ENCODE results near the gene LAMP5.
A peak's percentile ranks its signal among the peaks of the same experiment; 100 is the strongest.

LAMP5 gene

GRCh38 chr20:9550283-9550682 lies 35.9 kb downstream of the LAMP5 start:
- no peak for DNase-seq

GRCh38 chr20:9550871-9551270 lies 36.5 kb downstream of the LAMP5 start:
- DNase-seq = no peak

DNA sequence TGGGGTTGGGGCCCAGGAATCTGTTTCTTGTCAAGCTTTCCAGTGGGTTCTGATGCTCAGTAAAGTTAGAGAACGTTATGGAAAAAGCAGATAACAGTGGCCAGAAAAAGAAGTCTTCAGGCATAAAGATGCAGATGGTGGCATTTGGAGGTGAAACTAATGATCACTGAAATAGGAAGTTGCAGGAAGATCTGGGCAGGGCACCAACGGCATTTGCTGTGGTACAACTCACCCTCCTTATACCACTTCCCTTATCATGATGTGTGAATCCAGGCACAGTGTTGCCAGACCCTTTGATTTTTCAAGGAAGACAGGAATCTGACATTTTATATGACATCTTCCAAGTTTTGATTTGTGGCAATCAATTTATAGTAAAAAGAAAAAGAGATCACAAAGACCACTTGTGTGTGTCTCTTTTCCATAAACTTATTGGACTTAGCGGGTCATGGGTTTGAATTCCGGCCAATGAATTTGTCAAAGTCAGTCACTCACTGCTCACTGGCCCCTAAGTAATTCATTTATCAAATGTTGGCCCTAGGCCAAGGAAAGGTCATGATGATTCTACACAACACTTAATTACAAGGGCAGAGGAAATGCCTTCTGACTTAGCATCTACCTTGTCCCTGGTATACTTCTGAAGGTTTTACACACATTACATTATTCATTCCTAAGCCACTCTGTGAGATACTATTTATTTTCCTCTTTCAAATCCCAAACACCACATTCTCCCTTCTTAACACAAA lies 37.6 kb downstream of the LAMP5 start:
- DNase-seq = peak; percentile 1

- no peak for DNase-seq
Measured at GRCh38 chr20:9555781-9556180, 41.4 kb downstream of the LAMP5 start.

GRCh38 chr20:9557411-9557810 lies 43.0 kb downstream of the LAMP5 start:
- DNase-seq = no peak

DNA sequence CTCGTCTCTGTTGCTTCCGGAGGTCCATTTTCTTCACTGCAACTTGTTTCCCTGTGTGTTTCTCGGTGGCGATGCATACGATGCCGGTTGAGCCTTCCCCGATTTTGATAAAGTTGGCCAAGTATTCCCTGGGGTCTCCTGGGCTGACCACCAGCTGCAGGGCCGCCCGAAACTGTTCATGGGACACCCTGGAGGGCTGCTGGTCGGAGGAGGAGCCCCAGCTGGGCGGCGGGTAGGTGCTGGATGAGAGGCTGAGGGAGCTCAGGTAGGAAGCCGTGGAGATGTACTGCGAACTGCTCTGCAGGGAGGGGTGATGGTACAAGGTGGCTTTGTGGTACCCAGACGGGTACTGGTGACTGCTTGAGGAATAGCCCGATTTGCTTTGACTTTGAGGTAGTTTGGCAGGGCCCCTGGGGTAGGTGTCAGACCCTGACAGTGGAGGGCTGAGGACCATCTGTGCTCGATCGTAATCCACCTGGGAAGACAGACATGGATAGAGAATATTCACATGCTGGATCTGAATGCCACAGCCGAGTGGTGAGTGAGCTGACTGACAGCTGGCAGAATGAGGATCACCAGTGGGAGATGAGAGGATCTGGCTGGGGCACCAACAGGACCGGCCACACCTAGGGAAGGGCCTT lies 51.6 kb downstream of the LAMP5 start:
- DNase-seq = no peak

DNA sequence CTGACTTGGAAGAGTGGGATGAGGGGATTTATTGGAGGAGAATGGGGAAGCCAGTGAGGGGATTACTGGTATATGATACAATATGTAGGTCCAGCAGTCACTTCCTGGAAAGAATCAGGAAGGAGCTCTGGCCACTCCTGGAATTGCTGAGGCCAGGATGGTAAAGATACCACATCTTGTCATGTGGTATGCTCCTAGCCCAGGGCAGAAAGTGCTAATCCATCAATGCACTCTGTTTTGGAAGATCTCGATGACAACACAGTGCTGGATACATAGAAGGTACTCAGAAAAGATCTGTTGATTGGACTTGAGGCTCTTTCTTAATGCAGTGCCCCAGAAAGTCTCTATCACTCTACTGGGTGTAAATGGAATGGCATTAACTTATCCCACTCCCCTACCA lies 52.6 kb downstream of the LAMP5 start:
- no peak for DNase-seq

DNA sequence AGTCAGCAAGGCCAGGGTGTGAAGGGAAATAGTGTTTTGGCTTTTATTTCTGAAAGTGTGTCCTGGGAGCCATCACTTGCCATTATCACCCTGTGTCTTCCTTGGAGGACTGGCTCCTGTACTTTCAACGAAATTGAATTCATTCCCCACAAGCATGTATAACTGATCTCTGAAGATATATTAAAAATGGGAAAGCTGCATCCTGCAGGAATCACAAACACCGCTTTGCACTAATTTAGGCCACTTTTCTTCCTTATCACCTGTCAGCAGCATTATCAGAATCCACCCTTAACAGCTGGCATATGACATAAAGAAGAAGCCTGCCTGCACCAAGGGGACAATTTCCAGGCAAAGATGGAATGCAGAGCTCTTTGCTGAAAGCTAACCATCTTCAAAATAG lies 56.2 kb downstream of the LAMP5 start:
- no peak for DNase-seq

DNA sequence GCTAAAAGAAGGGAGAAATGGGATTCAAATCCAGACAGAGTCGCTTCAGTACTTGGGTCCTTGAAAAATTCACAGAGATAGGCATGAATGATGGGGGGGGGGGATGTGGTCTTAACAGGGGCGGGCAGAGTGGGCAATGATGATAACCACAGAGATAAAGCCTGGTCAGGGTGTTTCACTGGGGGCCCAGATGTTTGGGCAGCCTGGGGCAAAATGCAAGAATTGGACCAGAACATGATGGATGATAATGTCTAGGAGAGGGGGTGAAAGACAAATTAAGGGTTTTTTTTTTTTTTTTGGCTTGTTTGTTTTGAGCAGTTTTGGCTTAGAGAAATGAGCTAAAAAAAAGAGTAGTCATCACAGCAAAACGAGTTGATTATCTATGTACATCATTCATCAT lies 57.4 kb downstream of the LAMP5 start:
- DNase-seq = no peak

DNA sequence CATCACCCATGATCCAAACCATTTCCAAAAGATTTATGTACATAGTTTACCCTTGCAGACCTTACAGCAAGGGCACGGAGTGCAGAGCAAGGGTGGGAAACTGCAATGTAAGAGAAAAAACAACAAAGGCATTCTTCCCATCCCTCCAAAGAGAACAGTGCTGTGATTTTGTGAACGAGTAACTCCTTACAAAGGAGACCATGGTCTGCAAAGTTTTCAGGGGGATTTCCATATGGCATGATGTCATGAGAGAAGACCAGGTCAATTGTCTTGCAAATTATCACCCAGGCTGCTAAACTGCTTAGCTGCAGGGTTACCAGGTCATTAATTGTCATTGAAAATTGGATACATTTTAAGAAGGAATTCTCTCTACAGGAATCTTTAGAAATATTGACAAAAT lies 58.3 kb downstream of the LAMP5 start:
- DNase-seq = no peak

- DNase-seq = no peak
Measured at GRCh38 chr20:9573335-9574151, 59.2 kb downstream of the LAMP5 start.

DNA sequence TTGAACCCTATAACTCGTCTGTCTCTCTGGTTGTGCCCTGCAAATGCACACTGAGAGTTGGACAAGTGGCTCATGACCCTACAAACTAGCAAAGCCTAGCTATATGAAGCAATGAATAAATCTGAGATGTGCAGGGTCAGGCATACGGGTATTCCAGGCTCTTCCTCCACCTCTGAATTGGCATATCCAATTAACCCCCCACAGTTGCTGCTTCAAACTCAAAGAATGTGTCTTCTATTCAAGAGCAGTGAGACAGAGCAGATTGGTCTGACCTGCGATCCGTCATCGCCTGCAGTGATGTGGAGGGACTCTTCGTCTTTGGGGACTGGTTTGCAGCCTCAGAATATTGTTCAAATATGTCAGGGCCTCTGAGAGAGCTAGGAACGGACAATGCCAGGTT lies 59.8 kb downstream of the LAMP5 start:
- no peak for DNase-seq

GRCh38 chr20:9574776-9575175 lies 60.4 kb downstream of the LAMP5 start:
- DNase-seq = no peak

- DNase-seq = no peak
Measured at GRCh38 chr20:9575836-9576235, 61.4 kb downstream of the LAMP5 start.

DNA sequence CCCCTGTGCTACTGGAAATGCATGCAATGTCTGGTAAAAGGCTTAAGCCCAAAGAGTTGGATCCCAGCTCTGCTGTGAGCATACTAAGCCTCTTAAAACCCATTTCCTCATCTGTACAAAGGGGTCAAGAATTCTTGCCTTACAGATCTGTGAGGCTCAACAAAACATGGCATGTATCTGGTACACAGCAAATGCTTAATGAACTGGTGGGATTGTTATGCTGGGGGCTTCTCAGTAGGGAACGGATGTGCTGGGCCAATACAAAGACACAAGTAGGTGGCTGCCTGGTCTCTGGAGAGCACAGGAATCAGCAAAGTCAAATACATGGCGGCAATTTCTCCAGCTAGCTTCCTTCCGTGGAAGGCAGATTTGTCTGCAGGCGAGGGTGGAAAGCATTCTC lies 62.3 kb downstream of the LAMP5 start:
- DNase-seq = no peak

DNA sequence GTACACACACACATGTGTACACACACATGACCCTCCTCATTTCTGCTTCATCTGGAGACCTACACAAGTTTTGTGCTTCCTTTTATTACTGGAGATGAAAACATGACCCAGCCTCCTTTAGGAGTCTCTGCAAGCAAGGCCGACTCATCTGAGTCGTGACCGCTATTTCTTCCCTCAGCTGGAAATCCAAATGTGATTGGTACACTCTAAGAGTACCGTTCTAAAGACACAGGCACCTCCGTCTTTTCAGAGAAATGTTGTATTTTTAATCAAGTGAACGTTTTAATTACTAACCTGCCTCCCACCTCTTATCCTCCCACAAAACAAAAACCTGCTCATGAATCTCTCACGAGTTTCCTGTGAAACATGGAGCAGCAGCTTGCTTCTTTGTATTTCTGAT lies 63.0 kb downstream of the LAMP5 start:
- DNase-seq = no peak

DNA sequence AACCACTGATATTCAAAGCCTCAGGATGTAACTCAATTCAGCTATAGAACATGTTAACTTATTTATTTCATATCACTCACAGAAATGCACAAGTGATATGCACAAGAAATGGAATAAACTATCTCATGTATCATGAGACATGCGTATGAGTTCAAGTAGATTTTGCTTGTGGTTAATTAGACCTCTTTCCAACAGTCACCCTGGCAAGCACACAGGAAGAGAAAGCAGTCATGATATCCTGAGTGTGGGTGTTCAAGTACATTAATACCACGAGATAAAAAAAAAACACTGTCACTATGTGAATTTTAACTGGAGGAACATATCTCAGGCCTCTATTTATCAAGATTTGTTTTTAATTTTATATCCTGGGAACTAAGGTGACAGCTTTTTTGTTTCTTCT lies 64.2 kb downstream of the LAMP5 start:
- peak; percentile 12 for DNase-seq

All from hematopoietic multipotent progenitor cell treated with erythropoietin and hydrocortisone succinate and interleukin-3 and kit ligand, for 4 days (in vitro differentiated cells).